Stimulated activated naive CD8-positive, alpha-beta T cell treated with anti-CD3 and anti-CD28 coated beads, Interleukin-15, amount 100 ng/mL, for 72 hours (primary cell): ENCODE measurements around the gene MAST1.

ENCODE experiments used
- ATAC-seq: fragments of 150-1000 bp; cut with Tn5 transposase; 2 replicates; pipeline ENCODE4 v1.10.0; 2021; ENCODE audit warnings: mild to moderate bottlenecking, moderate library complexity
- DNase-seq, 2 donors: peaks; one replicate each; pipeline ENCODE4 v3.0.0; 2021 to 2022
- H3K27ac Mint-ChIP-seq, 2 donors: one replicate each; pipeline ENCODE4 v1.8.0; 2022; ENCODE audit warnings: mild to moderate bottlenecking in 2 of 2, mixed read lengths in 2 of 2, moderate library complexity in 2 of 2
- H3K27me3 Mint-ChIP-seq: one replicate; pipeline ENCODE4 v1.8.0; 2022; ENCODE audit warnings: mixed read lengths
- H3K4me1 Mint-ChIP-seq: one replicate; pipeline ENCODE4 v1.8.0; 2022; ENCODE audit warnings: mild to moderate bottlenecking, mixed read lengths
- H3K4me3 Mint-ChIP-seq, 2 donors: one replicate each; pipeline ENCODE4 v1.8.0; 2022; ENCODE audit warnings: mild to moderate bottlenecking in 2 of 2, mixed read lengths in 2 of 2, moderate library complexity in 1 of 2
- H3K9me3 Mint-ChIP-seq, 2 donors: one replicate each; pipeline ENCODE4 v1.8.0; 2022; ENCODE audit warnings: mixed read lengths in 2 of 2

MAST1 gene

DNA sequence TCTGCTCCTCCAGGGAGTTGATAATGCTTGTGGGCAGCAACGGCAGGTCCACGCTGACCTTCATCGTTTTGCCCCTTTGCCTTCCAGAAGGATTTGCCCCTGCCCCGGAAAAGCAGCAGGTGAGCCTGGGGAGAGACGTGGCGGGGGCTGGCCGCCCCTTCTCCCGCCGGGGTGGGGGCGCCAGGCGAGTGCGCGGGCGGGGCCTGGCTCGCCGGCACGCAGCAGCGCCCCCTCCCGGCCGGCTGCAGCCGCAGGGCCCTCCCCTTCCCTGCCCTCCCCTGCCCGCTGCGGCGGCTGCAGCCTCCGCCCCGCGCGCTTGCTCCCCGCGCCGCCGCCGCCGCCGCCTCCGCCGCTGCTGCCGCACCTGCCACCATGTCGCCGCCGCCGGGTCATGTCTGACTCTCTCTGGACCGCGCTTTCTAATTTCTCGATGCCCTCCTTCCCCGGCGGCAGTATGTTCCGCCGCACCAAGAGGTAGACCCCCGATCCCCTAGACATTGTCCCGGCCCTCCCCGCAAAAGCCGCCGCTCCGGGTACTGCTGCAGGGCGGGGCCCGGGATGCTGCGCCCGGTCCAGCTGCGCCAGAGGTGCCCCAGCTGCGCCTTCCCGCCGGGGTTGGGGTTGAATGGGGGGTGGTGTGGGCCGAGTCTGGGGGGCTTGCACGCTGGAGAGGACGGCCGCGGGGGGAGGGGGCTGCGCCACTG is at the start of gene MAST1:
MAST1 (plus strand) TSS at position 334 of the 704 bp plus-strand sequence; CDS start at position 392, 58 bp downstream.
- ATAC-seq = peak; percentile 75
- Mint-ChIP-seq H3K4me1 (peaks cover 54% of the 10 kb centered on the region), H3K27ac (no peak within 1 kb of the TSS), H3K4me3 (peak within 1 kb of the TSS; percentile 75 to 76), H3K27me3 (peaks cover 95% of the 10 kb centered on the region), H3K9me3 (no peaks in the 10 kb centered on the region)
- peak; percentile 52 to 70 for DNase-seq

DNA sequence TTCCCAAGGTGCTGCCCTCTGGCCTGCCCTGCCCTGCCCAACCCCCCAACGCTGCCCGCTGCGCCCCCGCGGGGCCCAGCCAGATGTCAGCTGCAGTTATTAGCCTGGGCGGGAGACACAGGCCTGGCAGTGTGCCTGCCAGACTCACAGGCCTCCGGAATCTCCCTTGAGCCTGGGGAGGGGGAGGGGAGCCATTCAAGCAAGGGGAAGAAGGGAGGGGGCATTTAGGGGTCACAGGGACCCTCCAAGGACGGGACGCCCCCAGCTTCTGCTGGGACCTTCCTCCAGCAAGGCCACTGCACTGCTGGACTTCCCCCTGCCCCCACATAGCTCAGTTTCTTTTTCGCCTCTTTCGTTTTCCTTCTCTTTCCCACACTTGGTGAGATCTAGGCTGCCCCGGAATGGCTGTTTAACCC is 49.6 kb upstream of the MAST1 start:
- DNase-seq = peak; percentile 37 to 72

DNA sequence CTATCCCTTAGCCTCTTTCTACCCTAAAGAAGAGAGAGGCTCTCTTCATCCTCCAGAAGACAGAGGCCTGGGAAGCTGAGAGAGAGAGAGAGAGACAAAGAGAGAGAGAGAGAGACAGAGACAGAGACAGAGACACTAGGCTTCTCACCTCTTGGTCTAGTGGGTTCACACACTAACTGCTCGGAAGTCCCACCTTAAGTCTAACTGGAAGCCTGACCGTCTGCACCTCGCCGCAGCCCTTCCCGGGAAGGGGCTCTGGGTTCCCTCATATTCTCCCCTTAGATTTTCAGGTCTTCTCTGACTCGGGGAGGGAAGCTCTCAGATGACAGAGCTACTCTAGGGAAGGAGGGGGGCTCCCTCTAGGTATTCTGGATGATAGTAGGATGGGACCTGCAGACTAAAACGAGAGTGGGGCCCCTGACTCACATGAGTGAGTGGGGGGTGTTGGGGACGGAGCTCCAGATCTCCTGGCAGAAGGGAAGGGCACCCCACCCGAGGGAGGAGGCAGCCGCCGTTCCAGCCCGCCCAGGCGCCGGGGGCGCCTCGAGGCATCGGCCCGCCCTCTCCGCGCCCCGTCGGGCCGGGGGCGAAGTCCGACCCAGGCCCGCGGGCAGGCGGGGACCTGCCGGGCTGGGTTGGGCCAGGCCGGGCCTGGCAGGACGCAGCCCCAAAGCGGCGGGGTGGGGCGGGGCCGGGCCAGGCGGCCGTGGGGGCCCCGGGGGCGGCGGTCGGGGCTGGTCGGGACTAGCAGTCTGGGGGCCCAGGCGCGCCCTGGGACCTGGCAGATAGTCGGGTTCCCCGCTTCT is 49.0 kb upstream of the MAST1 start:
- Mint-ChIP-seq H3K9me3 (no peaks in the 10 kb centered on the region), H3K27ac (peak overlapping the region; percentile 91 to 97), H3K27me3 (no peaks in the 10 kb centered on the region), H3K4me3 (peak overlapping the region; percentile 95 to 97), H3K4me1 (peaks cover 18% of the 10 kb centered on the region)
- ATAC-seq (no peak), DNase-seq (no peak)

More for the DNA sequence above, 49.6 kb upstream of the MAST1 start:
- no peaks in the 10 kb centered on the region for H3K9me3 Mint-ChIP-seq
- ATAC-seq = no peak
- H3K4me3 Mint-ChIP-seq = peak overlapping the region; percentile 95 to 97
- H3K4me1 Mint-ChIP-seq = peaks cover 13% of the 10 kb centered on the region
- no peaks in the 10 kb centered on the region for H3K27me3 Mint-ChIP-seq
- H3K27ac Mint-ChIP-seq = peak overlapping the region; percentile 91 to 97

DNA sequence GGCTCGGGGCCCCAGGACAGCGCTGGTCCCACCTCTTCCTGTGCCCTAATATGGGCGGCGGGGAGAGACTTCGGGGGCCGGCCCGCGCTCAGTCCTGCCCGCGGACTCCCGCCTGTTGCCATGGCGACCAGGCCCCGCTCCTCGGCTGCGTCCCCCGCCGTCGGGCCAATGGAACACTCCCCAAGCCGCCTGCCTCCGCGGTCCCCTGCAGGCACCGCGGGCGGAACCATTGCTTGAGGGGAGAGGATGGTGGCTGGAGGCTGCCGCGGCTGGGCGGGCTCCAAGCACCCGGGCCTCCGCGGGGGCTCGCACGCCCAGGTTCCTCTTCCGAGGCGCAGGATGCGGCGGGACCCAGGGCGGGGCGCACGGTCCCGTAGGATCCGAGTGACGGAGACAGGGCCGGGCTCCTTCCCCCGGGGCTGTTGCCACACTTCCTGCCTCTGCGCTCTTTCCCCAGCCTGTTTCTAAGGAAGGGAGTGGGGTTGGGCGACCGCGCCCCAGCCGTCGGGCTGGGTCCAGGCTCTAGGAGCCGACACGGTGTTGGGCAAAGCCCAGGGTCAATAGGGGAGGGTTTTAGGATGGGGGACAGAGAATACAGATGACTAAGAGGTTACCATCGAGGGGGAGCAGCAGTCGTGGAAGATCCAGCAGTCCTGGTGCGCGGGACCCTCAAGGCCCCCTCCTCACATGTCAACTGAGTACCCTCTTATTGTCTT is 48.3 kb upstream of the MAST1 start:
- Mint-ChIP-seq H3K4me1 (peaks cover 26% of the 10 kb centered on the region), H3K27me3 (no peaks in the 10 kb centered on the region)

DNA sequence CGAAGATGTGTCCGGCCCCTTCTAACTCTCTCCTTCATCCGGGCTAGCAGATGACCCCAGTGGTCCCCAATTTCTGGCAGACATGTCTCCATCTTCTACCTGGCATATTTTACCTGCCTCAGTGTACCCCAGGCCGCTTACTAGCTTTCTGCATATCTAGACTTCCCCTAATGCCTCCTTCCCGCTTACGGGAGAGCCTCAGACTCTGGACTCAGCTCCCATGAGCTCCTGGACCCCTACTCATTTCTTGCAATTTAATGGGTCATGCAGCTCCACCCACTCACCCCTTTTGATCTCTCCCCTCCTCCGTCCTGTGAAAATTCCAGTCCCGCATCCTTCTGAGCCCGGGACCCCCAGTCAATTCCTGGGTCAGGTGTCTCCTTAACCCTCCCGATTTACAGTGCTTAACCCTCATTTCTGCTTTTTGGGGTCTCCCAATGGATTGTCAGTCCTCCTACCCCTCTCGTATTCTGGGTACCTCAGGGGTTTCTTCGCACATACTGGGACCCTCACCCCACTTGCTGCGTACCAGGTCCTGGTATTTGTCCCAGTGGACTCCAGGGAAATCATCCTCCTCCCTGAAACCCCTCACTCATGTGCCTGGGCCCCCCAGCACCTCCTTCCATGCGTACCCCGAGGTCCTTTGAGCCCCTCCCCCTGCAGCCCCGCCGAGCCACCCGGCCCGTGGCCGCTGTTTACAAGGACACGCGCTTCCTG is 47.5 kb upstream of the MAST1 start:
- Mint-ChIP-seq H3K4me3 (peak overlapping the region; percentile 90 to 91), H3K27ac (peak overlapping the region; percentile 89 to 100), H3K4me1 (peaks cover 33% of the 10 kb centered on the region), H3K9me3 (no peaks in the 10 kb centered on the region), H3K27me3 (no peaks in the 10 kb centered on the region)
- no peak for DNase-seq
- ATAC-seq = no peak

More for the DNA sequence above, 48.3 kb upstream of the MAST1 start:
- H3K9me3 Mint-ChIP-seq = no peaks in the 10 kb centered on the region
- peak; percentile 100 for DNase-seq
- ATAC-seq = peak; percentile 64
- peak overlapping the region; percentile 90 to 91 for H3K4me3 Mint-ChIP-seq
- peak overlapping the region; percentile 89 to 100 for H3K27ac Mint-ChIP-seq

DNA sequence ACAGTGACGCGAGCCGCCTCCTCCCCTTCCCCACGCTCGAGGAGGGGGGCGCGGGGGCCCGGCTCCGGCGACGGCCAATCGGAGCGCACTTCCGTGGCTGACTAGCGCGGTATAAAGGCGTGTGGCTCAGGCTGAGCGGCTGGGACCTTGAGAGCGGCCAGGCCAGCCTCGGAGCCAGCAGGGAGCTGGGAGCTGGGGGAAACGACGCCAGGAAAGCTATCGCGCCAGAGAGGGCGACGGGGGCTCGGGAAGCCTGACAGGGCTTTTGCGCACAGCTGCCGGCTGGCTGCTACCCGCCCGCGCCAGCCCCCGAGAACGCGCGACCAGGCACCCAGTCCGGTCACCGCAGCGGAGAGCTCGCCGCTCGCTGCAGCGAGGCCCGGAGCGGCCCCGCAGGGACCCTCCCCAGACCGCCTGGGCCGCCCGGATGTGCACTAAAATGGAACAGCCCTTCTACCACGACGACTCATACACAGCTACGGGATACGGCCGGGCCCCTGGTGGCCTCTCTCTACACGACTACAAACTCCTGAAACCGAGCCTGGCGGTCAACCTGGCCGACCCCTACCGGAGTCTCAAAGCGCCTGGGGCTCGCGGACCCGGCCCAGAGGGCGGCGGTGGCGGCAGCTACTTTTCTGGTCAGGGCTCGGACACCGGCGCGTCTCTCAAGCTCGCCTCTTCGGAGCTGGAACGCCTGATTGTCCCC is 46.8 kb upstream of the MAST1 start, which contains the start of gene JUNB:
JUNB (plus strand) TSS at position 142 of the 706 bp plus-strand sequence; CDS start at position 428, 286 bp downstream.
- Mint-ChIP-seq H3K9me3 (no peaks in the 10 kb centered on the region), H3K27ac (peak within 1 kb of the TSS; percentile 89 to 100), H3K4me1 (peaks cover 40% of the 10 kb centered on the region), H3K27me3 (no peaks in the 10 kb centered on the region), H3K4me3 (peak within 1 kb of the TSS; percentile 90 to 91)
- ATAC-seq (peak; percentile 49), DNase-seq (peak; percentile 97 to 99)

DNA sequence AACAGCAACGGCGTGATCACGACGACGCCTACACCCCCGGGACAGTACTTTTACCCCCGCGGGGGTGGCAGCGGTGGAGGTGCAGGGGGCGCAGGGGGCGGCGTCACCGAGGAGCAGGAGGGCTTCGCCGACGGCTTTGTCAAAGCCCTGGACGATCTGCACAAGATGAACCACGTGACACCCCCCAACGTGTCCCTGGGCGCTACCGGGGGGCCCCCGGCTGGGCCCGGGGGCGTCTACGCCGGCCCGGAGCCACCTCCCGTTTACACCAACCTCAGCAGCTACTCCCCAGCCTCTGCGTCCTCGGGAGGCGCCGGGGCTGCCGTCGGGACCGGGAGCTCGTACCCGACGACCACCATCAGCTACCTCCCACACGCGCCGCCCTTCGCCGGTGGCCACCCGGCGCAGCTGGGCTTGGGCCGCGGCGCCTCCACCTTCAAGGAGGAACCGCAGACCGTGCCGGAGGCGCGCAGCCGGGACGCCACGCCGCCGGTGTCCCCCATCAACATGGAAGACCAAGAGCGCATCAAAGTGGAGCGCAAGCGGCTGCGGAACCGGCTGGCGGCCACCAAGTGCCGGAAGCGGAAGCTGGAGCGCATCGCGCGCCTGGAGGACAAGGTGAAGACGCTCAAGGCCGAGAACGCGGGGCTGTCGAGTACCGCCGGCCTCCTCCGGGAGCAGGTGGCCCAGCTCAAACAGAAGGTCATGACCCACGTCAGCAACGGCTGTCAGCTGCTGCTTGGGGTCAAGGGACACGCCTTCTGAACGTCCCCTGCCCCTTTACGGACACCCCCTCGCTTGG is 46.1 kb upstream of the MAST1 start:
- H3K4me3 Mint-ChIP-seq = peak overlapping the region; percentile 90 to 91
- DNase-seq (peak; percentile 86 to 90), ATAC-seq (no peak)
- H3K27me3 Mint-ChIP-seq = no peaks in the 10 kb centered on the region
- peak overlapping the region; percentile 98 to 100 for H3K27ac Mint-ChIP-seq
- H3K9me3 Mint-ChIP-seq = no peaks in the 10 kb centered on the region
- H3K4me1 Mint-ChIP-seq = peaks cover 42% of the 10 kb centered on the region

DNA sequence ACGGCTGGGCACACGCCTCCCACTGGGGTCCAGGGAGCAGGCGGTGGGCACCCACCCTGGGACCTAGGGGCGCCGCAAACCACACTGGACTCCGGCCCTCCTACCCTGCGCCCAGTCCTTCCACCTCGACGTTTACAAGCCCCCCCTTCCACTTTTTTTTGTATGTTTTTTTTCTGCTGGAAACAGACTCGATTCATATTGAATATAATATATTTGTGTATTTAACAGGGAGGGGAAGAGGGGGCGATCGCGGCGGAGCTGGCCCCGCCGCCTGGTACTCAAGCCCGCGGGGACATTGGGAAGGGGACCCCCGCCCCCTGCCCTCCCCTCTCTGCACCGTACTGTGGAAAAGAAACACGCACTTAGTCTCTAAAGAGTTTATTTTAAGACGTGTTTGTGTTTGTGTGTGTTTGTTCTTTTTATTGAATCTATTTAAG is 45.4 kb upstream of the MAST1 start:
- H3K4me3 Mint-ChIP-seq = peak overlapping the region; percentile 90 to 91
- DNase-seq (no peak), ATAC-seq (no peak)
- peaks cover 42% of the 10 kb centered on the region for H3K4me1 Mint-ChIP-seq
- H3K9me3 Mint-ChIP-seq = no peaks in the 10 kb centered on the region
- peak overlapping the region; percentile 98 to 100 for H3K27ac Mint-ChIP-seq
- H3K27me3 Mint-ChIP-seq = no peaks in the 10 kb centered on the region

DNA sequence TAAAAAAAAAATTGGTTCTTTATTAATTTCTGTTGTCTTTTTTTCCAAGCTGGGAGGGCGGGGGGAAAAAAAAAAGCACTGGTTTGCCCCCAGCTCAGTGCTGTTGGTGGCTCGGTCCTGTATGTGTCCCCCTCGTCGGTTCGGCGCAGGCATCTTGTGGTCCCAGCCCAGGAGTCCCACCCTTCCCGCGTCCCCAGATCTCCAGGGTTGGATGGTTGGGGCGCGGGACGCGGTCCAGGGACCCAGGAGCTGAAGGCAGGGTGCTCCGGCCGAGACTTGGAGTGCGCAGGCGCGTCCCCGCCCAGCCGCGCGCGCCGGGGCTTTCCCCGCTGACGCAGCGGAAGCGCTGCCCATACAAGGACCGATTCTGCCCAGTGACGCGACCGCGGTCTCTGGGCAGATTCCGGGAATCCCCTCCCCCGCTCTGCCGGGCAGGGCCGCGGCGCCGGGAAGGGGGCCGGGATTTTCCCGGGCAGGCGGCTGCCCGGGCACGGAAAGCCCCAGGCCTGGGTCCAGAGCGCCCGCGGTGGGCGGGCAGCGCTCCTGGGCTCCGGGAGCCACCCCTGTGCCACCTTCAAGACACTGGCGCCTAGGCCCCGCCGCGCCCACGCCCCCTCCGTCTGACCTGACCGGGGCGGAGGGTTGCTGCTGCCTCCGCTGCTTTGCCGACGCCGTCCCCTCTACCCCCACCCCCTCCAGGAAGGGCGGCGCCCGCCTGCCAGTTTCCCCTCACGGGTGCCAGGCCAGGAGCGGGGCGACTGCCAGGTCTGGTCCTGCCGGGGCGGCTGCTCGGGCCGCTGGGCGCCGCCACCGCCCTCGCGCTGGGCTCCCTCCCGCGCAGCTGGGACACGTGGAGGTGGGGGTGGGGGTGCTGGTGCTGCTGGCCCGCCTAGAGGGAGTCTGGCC is 44.8 kb upstream of the MAST1 start:
- DNase-seq (peak; percentile 96 to 97), ATAC-seq (peak; percentile 55)
- Mint-ChIP-seq H3K4me1 (peaks cover 37% of the 10 kb centered on the region), H3K27me3 (no peaks in the 10 kb centered on the region), H3K4me3 (peak overlapping the region; percentile 90 to 91), H3K9me3 (no peaks in the 10 kb centered on the region), H3K27ac (peak overlapping the region; percentile 98 to 100)

DNA sequence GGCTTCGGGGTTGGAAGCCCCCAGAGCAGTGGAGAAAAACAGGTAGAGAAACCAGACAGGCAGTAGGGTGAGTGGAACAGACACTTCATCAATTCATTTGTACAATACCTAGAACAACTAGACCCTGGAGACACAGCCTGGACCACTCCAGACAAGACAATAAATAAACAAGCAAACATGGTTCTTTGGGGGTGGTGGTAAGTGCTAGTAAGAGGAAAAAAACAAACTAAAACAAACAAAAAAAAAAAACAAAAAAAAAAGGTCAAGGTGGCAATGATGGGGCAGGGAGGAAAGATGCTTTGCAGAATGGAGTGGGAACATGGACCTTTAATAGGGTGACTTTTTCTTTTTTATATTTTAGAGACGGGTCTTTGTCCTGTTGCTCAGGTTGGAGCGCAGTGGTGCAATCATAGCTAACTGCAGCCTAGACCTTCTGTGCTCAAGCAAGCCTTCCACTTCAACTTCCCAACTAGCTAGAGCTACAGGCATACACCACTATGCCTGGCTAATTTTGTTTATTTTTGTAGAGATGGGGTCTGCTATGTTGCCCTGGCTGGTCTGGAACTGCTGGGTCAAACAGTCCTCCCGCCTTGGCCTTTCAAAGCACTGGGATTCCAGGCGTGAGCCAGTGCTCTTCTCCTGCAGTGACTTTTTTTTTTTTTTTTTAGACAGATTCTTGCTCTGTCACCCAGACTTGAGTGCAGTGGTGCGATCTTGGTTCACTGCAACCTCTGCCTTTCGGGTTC is 43.9 kb upstream of the MAST1 start:
- Mint-ChIP-seq H3K27me3 (no peaks in the 10 kb centered on the region), H3K4me3 (peak overlapping the region; percentile 90 to 91), H3K9me3 (no peaks in the 10 kb centered on the region), H3K27ac (peak overlapping the region; percentile 97 to 100), H3K4me1 (peaks cover 29% of the 10 kb centered on the region)
- DNase-seq (no peak), ATAC-seq (no peak)

DNA sequence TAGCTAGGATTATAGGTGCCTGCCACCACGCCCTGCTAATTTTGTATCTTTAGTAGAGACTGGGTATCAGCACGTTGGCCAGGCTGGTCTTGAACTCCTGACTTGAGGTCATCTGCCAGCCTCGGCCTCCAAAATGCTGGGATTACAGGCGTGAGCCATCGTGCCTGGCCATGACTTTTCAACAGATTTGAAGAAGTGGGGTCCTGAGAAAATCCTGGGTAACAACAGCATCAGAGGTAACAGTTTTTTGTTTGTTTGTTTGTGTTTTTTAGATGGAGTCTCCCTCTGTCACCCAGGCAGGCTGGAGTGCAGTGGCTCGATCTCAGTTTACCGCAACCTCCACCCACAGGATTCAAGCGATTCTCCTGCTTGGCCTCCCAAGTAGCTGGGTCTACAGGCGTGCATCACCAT is 43.3 kb upstream of the MAST1 start:
- H3K4me1 Mint-ChIP-seq = peaks cover 34% of the 10 kb centered on the region
- ATAC-seq (no peak), DNase-seq (no peak)
- no peaks in the 10 kb centered on the region for H3K9me3 Mint-ChIP-seq
- no peak overlapping the region for H3K27ac Mint-ChIP-seq
- peak overlapping the region; percentile 90 to 91 for H3K4me3 Mint-ChIP-seq
- no peaks in the 10 kb centered on the region for H3K27me3 Mint-ChIP-seq
